Astrocyte of the cerebellum (primary cell): ENCODE data around the gene SRRT.
A peak's percentile ranks its signal among the peaks of the same experiment; 100 is the strongest.

Experiments
- DNase-seq: peaks from one replicate; pipeline ENCODE4 v3.0.0-alpha.2; 2011; ENCODE audit warnings: low read depth
- H3K4me3 ChIP-seq: 2 replicates; pipeline ENCODE4 v1.5.1; 2011; ENCODE audit warnings: mild to moderate bottlenecking, low read depth, low read length, moderate library complexity
- CTCF ChIP-seq: IDR thresholded peaks from 2 replicates; pipeline ENCODE4 v1.5.1; 2012; ENCODE audit warnings: low read length, low read depth, moderate library complexity, mild to moderate bottlenecking; ENCODE audit errors: missing control alignments
- in situ Hi-C: cut with HindIII; loops from 2 replicates; pipeline ENCODE4 v1.10.0; 2017; ENCODE audit warnings: low sequenced_read_pairs

SRRT gene, protein sequence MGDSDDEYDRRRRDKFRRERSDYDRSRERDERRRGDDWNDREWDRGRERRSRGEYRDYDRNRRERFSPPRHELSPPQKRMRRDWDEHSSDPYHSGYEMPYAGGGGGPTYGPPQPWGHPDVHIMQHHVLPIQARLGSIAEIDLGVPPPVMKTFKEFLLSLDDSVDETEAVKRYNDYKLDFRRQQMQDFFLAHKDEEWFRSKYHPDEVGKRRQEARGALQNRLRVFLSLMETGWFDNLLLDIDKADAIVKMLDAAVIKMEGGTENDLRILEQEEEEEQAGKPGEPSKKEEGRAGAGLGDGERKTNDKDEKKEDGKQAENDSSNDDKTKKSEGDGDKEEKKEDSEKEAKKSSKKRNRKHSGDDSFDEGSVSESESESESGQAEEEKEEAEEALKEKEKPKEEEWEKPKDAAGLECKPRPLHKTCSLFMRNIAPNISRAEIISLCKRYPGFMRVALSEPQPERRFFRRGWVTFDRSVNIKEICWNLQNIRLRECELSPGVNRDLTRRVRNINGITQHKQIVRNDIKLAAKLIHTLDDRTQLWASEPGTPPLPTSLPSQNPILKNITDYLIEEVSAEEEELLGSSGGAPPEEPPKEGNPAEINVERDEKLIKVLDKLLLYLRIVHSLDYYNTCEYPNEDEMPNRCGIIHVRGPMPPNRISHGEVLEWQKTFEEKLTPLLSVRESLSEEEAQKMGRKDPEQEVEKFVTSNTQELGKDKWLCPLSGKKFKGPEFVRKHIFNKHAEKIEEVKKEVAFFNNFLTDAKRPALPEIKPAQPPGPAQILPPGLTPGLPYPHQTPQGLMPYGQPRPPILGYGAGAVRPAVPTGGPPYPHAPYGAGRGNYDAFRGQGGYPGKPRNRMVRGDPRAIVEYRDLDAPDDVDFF

DNA sequence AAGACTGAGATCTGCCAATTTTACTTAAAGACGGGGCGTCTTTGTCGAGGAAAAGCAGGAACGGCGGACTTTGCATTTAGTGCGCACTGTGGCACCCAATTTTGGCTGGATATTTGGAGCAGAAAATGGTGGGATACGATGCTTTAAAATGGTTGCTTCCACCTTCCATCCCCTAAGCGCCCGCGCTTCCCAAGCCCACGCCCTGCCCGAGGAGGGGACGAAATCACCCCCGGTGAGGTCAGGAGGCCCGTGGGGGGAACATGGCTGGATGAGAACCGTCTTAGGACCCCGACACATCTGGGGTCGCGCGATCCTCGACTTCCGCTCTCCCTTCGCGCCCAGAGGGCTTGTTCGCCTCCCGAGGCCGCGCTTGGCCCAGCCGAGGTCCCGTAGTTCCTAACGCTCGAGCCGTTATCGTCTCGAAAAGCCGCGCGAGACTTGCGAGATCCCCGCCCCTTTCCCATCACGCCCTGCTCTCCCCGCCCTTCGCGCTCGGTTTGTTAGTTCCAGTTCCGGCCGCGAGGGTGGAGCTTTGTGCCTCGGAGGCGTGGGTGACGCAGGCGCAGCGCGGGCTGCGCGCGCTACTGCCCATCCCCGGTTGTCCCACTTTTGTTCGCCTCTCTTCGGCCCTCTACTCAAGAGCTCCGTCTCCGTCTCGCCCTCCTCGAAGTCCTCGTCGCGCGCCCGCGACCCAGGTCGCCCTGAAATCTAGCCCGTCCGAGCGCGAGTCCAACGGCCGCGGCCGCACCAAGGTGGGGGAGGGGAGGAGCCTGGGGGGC, at the start of gene SRRT:
Gene SRRT (plus strand): TSS at position 527 of the 779 bp plus-strand sequence. CDS start 488 bp downstream, outside the sequence.
- DNase-seq = peak; percentile 97
- peak within 1 kb of the TSS; percentile 77 for H3K4me3 ChIP-seq
- in situ Hi-C loops = no loop called here
- TF ChIP-seq CTCF = peak; percentile 25

DNA sequence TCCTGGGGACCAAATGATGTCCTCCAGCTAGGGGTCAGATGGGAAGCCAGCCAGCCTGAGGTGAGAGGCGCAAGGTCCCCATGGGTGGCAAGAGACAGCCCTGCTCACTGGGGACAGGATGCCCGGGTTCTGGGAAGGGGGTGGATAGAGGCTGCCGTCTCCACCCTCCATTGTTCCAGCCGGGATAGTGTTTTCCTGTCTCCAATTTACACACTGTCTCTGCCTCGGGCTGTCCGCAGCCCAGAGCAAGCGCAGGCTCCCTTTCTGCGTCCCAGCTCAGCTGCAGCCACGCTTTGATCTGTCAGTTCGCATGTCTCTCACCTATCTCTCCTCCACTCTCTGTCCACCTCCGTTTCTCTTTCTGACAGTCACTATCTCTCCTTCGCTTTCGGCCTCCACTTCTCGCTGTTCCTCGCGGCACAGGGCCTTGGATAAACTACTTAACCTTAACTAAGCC, 49.7 kb upstream of the SRRT start:
- H3K4me3 ChIP-seq = peak overlapping the region; percentile 81
- DNase-seq = no peak
- in situ Hi-C loops = no loop called here
- TF ChIP-seq CTCF = no peak

- H3K4me3 ChIP-seq = peak overlapping the region; percentile 81
- peak; percentile 48 for TF ChIP-seq CTCF
- in situ Hi-C loops = no loop called here
- DNase-seq = peak; percentile 18
Measured at GRCh38 chr7:100825751-100826513, 49.0 kb upstream of the SRRT start.

- no peak for DNase-seq
- H3K4me3 ChIP-seq = peak overlapping the region; percentile 81
- no peak for TF ChIP-seq CTCF
- in situ Hi-C loops = no loop called here
Measured at GRCh38 chr7:100826514-100827329, 48.2 kb upstream of the SRRT start.

DNA sequence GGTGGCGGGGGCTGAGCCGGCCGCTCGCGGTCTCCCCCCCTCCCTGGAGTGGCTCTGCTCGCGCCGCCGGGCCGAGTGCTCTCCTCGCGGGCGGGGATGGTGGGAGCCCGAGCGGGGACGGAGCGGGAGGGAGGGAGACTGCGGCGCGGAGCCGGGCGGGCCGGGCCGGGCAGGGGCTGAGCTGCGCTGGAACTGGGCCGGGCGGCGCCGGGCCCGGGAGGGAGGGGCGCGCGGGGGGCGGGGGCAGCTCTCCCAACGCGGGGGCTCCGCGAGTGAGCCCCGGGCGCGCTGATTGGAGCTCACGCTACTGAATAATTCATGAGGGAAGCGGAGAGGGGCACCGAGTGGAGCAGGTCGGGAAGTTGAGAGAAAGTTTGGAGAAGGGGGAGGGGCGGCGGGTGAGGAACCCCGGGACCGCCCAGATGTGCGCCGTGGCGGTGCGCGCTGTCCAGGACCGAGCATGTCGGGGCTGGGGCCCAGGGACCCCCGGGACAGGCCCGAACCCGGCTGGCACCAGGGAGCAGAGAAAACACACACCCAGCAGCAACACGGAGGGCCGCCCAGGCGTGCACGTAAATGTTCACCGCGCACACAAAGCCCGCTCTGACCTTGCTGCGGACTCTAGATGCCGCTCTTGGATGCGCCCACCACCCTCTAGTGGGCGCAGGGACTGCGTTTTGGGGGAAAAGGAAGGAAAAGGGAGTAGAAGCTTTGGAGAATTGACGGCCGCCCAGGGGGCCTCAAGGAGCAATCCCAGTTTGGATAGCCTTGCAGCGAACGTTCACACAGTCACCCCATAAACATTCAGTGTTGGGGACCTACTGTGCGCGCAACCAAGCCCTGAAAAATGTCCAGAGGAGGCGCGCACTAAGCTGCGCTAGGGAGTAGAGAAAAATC, 47.3 kb upstream of the SRRT start, which contains the start of gene EPHB4:
Gene EPHB4 (minus strand): TSS at position 194 of the 897 bp plus-strand sequence. CDS start 493 bp downstream, outside the sequence.
- H3K4me3 ChIP-seq = peak within 1 kb of the TSS; percentile 81
- TF ChIP-seq CTCF = peak; percentile 63
- in situ Hi-C loops = no loop called here
- peak; percentile 50 for DNase-seq
